Large intestine (tissue), 3 donors: ENCODE measurements around the gene HAO2. TPM values are rescaled to one million over a fixed set of nuclear protein-coding genes. Genes with fewer than 3 reads are reported as not detected.

Experiments
- DNase-seq, 2 donors: peaks; one replicate each; pipeline versions ENCODE4 v3.0.0 to v3.0.0-alpha.2; 2013
- H3K27ac ChIP-seq: one replicate; pipeline ENCODE4 v1.5.1; 2013; ENCODE audit warnings: low read length
- H3K27me3 ChIP-seq: 2 replicates; pipeline ENCODE4 v1.6.1; 2013; ENCODE audit warnings: low read length; ENCODE audit not compliant: control insufficient read depth, insufficient read depth
- H3K36me3 ChIP-seq: 2 replicates; pipeline ENCODE4 v1.6.1; 2013; ENCODE audit warnings: low read length; ENCODE audit not compliant: control insufficient read depth, insufficient read depth
- H3K4me1 ChIP-seq: one replicate; pipeline ENCODE4 v1.6.1; 2013; ENCODE audit warnings: low read length; ENCODE audit not compliant: control insufficient read depth, insufficient read depth
- H3K4me3 ChIP-seq: one replicate; pipeline ENCODE4 v1.5.1; 2013; ENCODE audit warnings: low read length
- H3K9me3 ChIP-seq: one replicate; pipeline ENCODE4 v1.6.1; 2013; ENCODE audit warnings: mild to moderate bottlenecking, low read depth, low read length, moderate library complexity; ENCODE audit not compliant: control insufficient read depth
- WGBS: methylation state at CpG from one replicate; pipeline ENCODE4 v1.1.5; 2013; ENCODE audit warnings: low lambda C conversion rate; ENCODE audit not compliant: insufficient coverage; 5-methylcytosine and 5-hydroxymethylcytosine counted together
- polyA plus RNA-seq: library from polyadenylated mRNA; unstranded; fragments of 120-200 nt; gene quantifications from one replicate; pipeline ENCODE4 v1.2.1, GENCODE V29; 2013

The HAO2 gene
- polyA plus RNA-seq, 1 donor = 0.91 TPM

- no CpG with 5 or more reads among the region's 1 CpG for WGBS
- Histone ChIP-seq H3K27ac (peak overlapping the region; percentile 62), H3K4me1 (peaks cover 39% of the 10 kb centered on the region), H3K27me3 (no peaks in the 10 kb centered on the region), H3K36me3 (no peaks in the 10 kb centered on the region), H3K4me3 (no peak overlapping the region), H3K9me3 (no peaks in the 10 kb centered on the region)
- DNase-seq = peak; percentile 76 to 90
These were observed 25.5 kb downstream of the HAO2 start for GRCh38 chr1:119394085-119394484.

- Histone ChIP-seq H3K4me3 (no peak overlapping the region), H3K27me3 (no peaks in the 10 kb centered on the region), H3K36me3 (no peaks in the 10 kb centered on the region), H3K27ac (peak overlapping the region; percentile 52), H3K9me3 (no peaks in the 10 kb centered on the region), H3K4me1 (peaks cover 20% of the 10 kb centered on the region)
- DNase-seq = no peak
These were observed 28.4 kb downstream of the HAO2 start for GRCh38 chr1:119396982-119397381.

- peaks cover 18% of the 10 kb centered on the region for H3K4me1 ChIP-seq
- no peak overlapping the region for H3K4me3 ChIP-seq
- no peaks in the 10 kb centered on the region for H3K36me3 ChIP-seq
- no CpG with 5 or more reads among the region's 3 CpGs for WGBS
- H3K9me3 ChIP-seq = no peaks in the 10 kb centered on the region
- H3K27me3 ChIP-seq = no peaks in the 10 kb centered on the region
- DNase-seq = peak; percentile 83
- peak overlapping the region; percentile 52 for H3K27ac ChIP-seq
These were observed 29.4 kb downstream of the HAO2 start for GRCh38 chr1:119397986-119398385.

- Histone ChIP-seq H3K27ac (no peak overlapping the region), H3K4me3 (no peak overlapping the region)
- WGBS = no CpG with 5 or more reads among the region's 2 CpGs
These were observed 36.2 kb downstream of the HAO2 start for GRCh38 chr1:119404736-119405135.

GRCh38 chr1:119409731-119410130, 41.1 kb downstream of the HAO2 start:
- H3K4me3 ChIP-seq = no peak overlapping the region
- H3K27me3 ChIP-seq = no peaks in the 10 kb centered on the region
- no peak overlapping the region for H3K27ac ChIP-seq
- H3K9me3 ChIP-seq = peaks cover 13% of the 10 kb centered on the region
- no peaks in the 10 kb centered on the region for H3K36me3 ChIP-seq
- H3K4me1 ChIP-seq = peaks cover 10% of the 10 kb centered on the region
- no peak for DNase-seq

More at GRCh38 chr1:119404736-119405135, 36.2 kb downstream of the HAO2 start:
- no peak for DNase-seq
- Histone ChIP-seq H3K4me1 (no peaks in the 10 kb centered on the region), H3K27me3 (no peaks in the 10 kb centered on the region), H3K9me3 (peaks cover 13% of the 10 kb centered on the region), H3K36me3 (no peaks in the 10 kb centered on the region)

DNA sequence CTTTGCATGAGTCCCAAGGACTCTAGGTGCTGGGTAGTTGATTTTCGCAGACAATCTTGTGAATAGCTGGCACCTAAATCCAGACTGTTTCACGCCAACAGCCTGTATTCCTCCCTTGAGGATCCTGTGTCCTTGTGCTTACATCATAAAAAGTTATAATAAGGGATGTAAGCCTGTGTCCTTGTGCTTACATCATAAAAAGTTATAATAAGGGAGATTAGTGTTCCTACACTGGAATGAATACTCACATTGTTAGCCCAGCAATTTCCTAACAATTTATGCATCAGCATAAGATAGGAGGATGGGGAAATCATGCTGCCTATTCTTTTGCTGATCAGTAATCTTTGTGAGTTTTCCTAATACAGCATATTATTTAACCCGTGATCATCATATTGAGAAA, 42.4 kb downstream of the HAO2 start:
- DNase-seq = peak in 1 of 2 donors; percentile 72
- Histone ChIP-seq H3K27me3 (no peaks in the 10 kb centered on the region), H3K9me3 (peaks cover 8% of the 10 kb centered on the region), H3K4me1 (peaks cover 10% of the 10 kb centered on the region), H3K4me3 (no peak overlapping the region), H3K27ac (peak overlapping the region; percentile 52), H3K36me3 (no peaks in the 10 kb centered on the region)
- WGBS = 0% methylated on average over 1 of the region's 3 CpGs

DNA sequence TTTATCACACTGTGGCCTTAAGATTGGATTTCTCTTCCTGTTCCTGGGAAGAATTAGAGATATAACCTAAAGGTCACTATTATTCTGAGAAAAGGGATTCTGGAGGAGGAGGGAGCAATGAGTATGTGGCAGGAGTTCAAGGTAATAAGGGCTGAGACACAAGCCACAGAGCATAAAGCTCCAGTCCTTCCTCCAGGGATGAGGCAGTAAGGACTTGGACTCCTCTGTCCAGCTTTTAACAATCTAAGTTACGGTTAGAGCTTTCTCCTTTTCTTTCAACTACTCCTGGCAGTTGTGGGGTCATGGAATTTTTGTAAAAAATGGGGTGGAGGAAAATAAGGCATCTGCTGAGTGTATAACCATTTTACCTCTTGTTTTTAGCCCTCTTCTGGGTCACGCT, 46.4 kb downstream of the HAO2 start, which contains the start of gene HSD3B2:
Gene HSD3B2, plus strand, starts transcription at position 201 of the 400 bp plus-strand sequence. CDS start 270 bp downstream, outside the sequence.
- Histone ChIP-seq H3K27me3 (no peaks in the 10 kb centered on the region), H3K4me1 (peaks cover 16% of the 10 kb centered on the region), H3K9me3 (no peaks in the 10 kb centered on the region), H3K27ac (no peak within 1 kb of the TSS), H3K4me3 (no peak within 1 kb of the TSS), H3K36me3 (no peaks in the 10 kb centered on the region)
- WGBS = no CpG with 5 or more reads among the region's 2 CpGs
- DNase-seq = no peak

DNA sequence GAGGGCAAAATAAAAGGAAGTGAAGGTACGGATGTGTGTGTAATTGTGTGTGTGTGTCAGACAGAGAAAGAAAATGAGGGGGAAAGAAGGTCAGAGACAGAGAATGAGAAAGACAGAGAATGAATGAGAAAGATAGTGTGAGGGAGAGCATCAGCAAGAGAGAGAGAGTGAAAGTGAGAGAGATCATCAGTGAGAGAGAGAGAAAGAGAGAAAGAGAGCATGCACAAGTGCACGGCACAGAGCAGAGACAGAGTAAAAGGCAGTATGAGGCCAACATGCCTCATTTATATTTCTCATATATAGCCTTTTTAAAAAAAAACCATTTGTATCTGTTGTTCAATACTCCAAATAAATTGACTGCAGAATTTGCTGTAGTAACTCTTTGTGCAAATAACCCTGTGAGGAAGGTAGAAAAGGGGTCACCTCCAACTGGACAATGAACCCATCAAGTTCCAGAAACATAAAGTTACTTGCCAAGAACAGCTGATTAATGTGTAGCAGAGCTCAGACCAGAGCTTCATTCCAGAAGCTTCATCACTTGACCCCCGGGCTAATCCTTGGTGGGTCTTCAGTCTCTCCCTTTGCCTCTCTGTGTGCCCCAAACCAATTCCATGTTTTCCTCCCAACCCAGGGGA, 47.5 kb downstream of the HAO2 start:
- Histone ChIP-seq H3K36me3 (no peaks in the 10 kb centered on the region), H3K27ac (no peak overlapping the region), H3K4me1 (peaks cover 8% of the 10 kb centered on the region), H3K27me3 (no peaks in the 10 kb centered on the region), H3K9me3 (no peaks in the 10 kb centered on the region), H3K4me3 (no peak overlapping the region)
- DNase-seq = no peak
- WGBS = 100% methylated on average over 1 of the region's 3 CpGs

DNA sequence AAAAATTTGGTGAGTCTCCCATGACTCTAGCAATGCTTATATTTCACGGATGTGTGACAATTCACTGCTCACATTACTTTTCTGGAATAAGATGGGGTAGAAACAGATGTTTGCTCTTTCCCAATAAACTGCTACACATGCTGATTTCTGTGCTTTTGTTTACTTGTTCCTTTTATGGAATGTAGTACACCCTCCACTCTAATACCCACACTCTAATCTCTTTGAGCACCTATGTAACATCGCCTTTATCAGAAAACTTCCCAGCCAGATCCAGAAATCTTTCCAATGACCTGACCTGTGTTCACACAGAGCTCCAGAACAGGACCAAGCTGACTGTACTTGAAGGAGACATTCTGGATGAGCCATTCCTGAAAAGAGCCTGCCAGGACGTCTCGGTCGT, 50.5 kb downstream of the HAO2 start:
- Histone ChIP-seq H3K4me1 (peaks cover 6% of the 10 kb centered on the region), H3K36me3 (no peaks in the 10 kb centered on the region), H3K27me3 (no peaks in the 10 kb centered on the region), H3K27ac (no peak overlapping the region), H3K4me3 (no peak overlapping the region), H3K9me3 (no peaks in the 10 kb centered on the region)
- WGBS = no CpG with 5 or more reads among the region's 5 CpGs
- DNase-seq = no peak

GRCh38 chr1:119420638-119421037, 52.1 kb downstream of the HAO2 start:
- peaks cover 6% of the 10 kb centered on the region for H3K4me1 ChIP-seq
- peak in 1 of 2 donors; percentile 36 for DNase-seq
- H3K27me3 ChIP-seq = no peaks in the 10 kb centered on the region
- H3K36me3 ChIP-seq = no peaks in the 10 kb centered on the region
- no peaks in the 10 kb centered on the region for H3K9me3 ChIP-seq
- H3K4me3 ChIP-seq = no peak overlapping the region
- no peak overlapping the region for H3K27ac ChIP-seq

- H3K27me3 ChIP-seq = no peaks in the 10 kb centered on the region
- H3K4me3 ChIP-seq = no peak overlapping the region
- H3K9me3 ChIP-seq = no peaks in the 10 kb centered on the region
- peaks cover 6% of the 10 kb centered on the region for H3K4me1 ChIP-seq
- no peak overlapping the region for H3K27ac ChIP-seq
- no peaks in the 10 kb centered on the region for H3K36me3 ChIP-seq
- DNase-seq = no peak
These were observed 54.0 kb downstream of the HAO2 start for GRCh38 chr1:119422631-119423030.
